HCT116 (cell line): ENCODE measurements around the gene AK3. TPM values are rescaled to one million over a fixed set of nuclear protein-coding genes. Genes with fewer than 3 reads are reported as not detected.

ENCODE experiments used
- ATAC-seq: fragments of 200-7000 bp; cut with Tn5 transposase; 2 replicates; pipeline ENCODE4 v1.9.1; 2020; ENCODE audit warnings: mild to moderate bottlenecking, moderate library complexity
- BruUV-seq: library from RNA; stranded (reverse); fragments of 400-500 nt; replicated peaks from 2 replicates; lab custom pipeline; 2021; lab: Mats Ljungman, UMichigan
- CTCF ChIA-PET: fragments of 300-600 bp; sonication (Branson Sonifier 250); formaldehyde crosslinking; loops from one replicate; lab custom pipeline; 2021; ENCODE audit warnings: antibody characterized with exemption; lab: Charles Lee
- POLR2A ChIA-PET: fragments of 300-600, 350-600 bp; sonication (Branson Sonifier 250); formaldehyde crosslinking; loops from one replicate; lab custom pipeline; 2021; ENCODE audit warnings: antibody characterized with exemption; lab: Charles Lee
- RAD21 ChIA-PET, 2 experiments: fragments of 300-600 bp; sonication (Branson Sonifier 250); formaldehyde crosslinking; loops; one replicate each; lab custom pipeline; 2023; ENCODE audit warnings: low total read pairs in 2 of 2; ENCODE audit not compliant: uncharacterized antibody in 2 of 2, unreplicated experiment in 2 of 2, low non-redundant PET in 1 of 2; lab: Charles Lee
- DNase-seq: peaks from one replicate; pipeline ENCODE4 v3.0.0-alpha.2; 2010; ENCODE audit warnings: low read depth, low spot score
- H2AFZ ChIP-seq: fragments of 200-600 bp; shearing (Covaris generic), sonication (generic); 2 replicates; pipeline ENCODE4 v1.6.1; 2017; ENCODE audit warnings: low read depth, mixed run types, mixed read lengths, antibody characterized with exemption, low read length; ENCODE audit not compliant: poor library complexity, severe bottlenecking
- H3K27ac ChIP-seq: 2 replicates; pipeline ENCODE4 v1.5.1; 2012; ENCODE audit warnings: low read depth, low read length
- H3K27me3 ChIP-seq: fragments of 200-600 bp; sonication (generic); 2 replicates; pipeline ENCODE4 v1.6.1; 2016; ENCODE audit warnings: mixed run types, low read length, mixed read lengths; ENCODE audit not compliant: insufficient read depth
- H3K36me3 ChIP-seq, 2 experiments: fragments of 200-500 bp in 1 of 2; fragments of 200-600 bp in 1 of 2; sonication (Bioruptor generic) in 1 of 2; sonication (generic) in 1 of 2; 2 replicates each; pipeline versions ENCODE4 v1.5.1 to v1.6.1; 2014 to 2016; ENCODE audit warnings: low read length in 2 of 2, inconsistent platforms in 1 of 2, mixed read lengths in 1 of 2, mixed run types in 1 of 2; ENCODE audit not compliant: insufficient read depth in 2 of 2, control insufficient read depth in 1 of 2
- H3K4me1 ChIP-seq, 2 experiments: fragments of 200-600 bp in 1 of 2; sonication (generic) in 1 of 2; 2 replicates each; pipeline versions ENCODE4 v1.5.1 to v1.6.1; 2012 to 2017; ENCODE audit warnings: low read length in 2 of 2, inconsistent platforms in 1 of 2, mild to moderate bottlenecking in 1 of 2, mixed read lengths in 1 of 2, mixed run types in 1 of 2, moderate library complexity in 1 of 2; ENCODE audit not compliant: insufficient read depth in 2 of 2, control insufficient read depth in 1 of 2
- H3K4me2 ChIP-seq: fragments of 200-600 bp; sonication (generic); 2 replicates; pipeline ENCODE4 v1.6.1; 2017; ENCODE audit warnings: mixed run types, low read length, mixed read lengths
- H3K4me3 ChIP-seq, 2 experiments: fragments of 200-600 bp in 1 of 2; sonication (generic) in 1 of 2; replicated peaks in 1 of 2; 2 replicates each; pipeline ENCODE4 v1.5.1; 2011 to 2016; ENCODE audit warnings: low read length in 2 of 2, control low read depth in 1 of 2, low read depth in 1 of 2, mild to moderate bottlenecking in 1 of 2, mixed read lengths in 1 of 2, mixed run types in 1 of 2
- H3K79me2 ChIP-seq: fragments of 200-600 bp; sonication (generic); 2 replicates; pipeline ENCODE4 v1.6.1; 2017; ENCODE audit warnings: mild to moderate bottlenecking, mixed run types, low read length, moderate library complexity, mixed read lengths; ENCODE audit not compliant: insufficient read depth
- H3K9ac ChIP-seq: fragments of 200-600 bp; sonication (generic); 2 replicates; pipeline ENCODE4 v1.6.1; 2016; ENCODE audit warnings: low read length, mixed read lengths
- H3K9me2 ChIP-seq: fragments of 200-600 bp; sonication (generic), shearing (Covaris generic); 2 replicates; pipeline ENCODE4 v1.6.1; 2017; ENCODE audit warnings: mixed run types, mild to moderate bottlenecking, moderate library complexity; ENCODE audit not compliant: insufficient read depth
- H3K9me3 ChIP-seq, 2 experiments: fragments of 200-500 bp in 1 of 2; fragments of 200-600 bp in 1 of 2; sonication (Bioruptor generic) in 1 of 2; sonication (generic) in 1 of 2; 2 replicates each; pipeline ENCODE4 v1.6.1; 2014 to 2017; ENCODE audit warnings: low read length in 2 of 2, mixed read lengths in 2 of 2, inconsistent platforms in 1 of 2, low read depth in 1 of 2, mild to moderate bottlenecking in 1 of 2, mixed run types in 1 of 2, moderate library complexity in 1 of 2; ENCODE audit not compliant: control insufficient read depth in 1 of 2, insufficient read depth in 1 of 2
- H4K20me1 ChIP-seq: fragments of 200-600 bp; sonication (generic), shearing (Covaris generic); 2 replicates; pipeline ENCODE4 v1.6.1; 2017; ENCODE audit warnings: mixed run types, mild to moderate bottlenecking, moderate library complexity; ENCODE audit not compliant: insufficient read depth
- MAX ChIP-seq: IDR thresholded peaks from 2 replicates; pipeline ENCODE4 v1.6.1; 2012
- SRF ChIP-seq: IDR thresholded peaks from 2 replicates; pipeline ENCODE4 v1.6.1; 2012; ENCODE audit warnings: low read depth
- ZBTB33 ChIP-seq: IDR thresholded peaks from 2 replicates; pipeline ENCODE4 v1.6.1; 2011; ENCODE audit warnings: mild to moderate bottlenecking, low read length, moderate library complexity; ENCODE audit not compliant: insufficient replicate concordance; ENCODE audit errors: extremely low read depth
- intact Hi-C: fragments of 100-400 bp; cut with micrococcal nuclease; formaldehyde crosslinking; loops from 2 replicates; pipeline ENCODE4 v1.10.0; 2022
- total RNA-seq: library from RNA; stranded (reverse); gene quantifications from one replicate; pipeline ENCODE4 v1.2.1, GENCODE V29; 2021; ENCODE audit not compliant: unreplicated experiment

Gene AK3
- total RNA-seq, 1 experiment from 2014 or later, result 43.0 TPM

GRCh38 chr9:4700091-4700490 is 40.9 kb downstream of the AK3 start:
- Histone ChIP-seq H2AFZ (no peak overlapping the region), H3K79me2 (0 out of 2 replicates have a peak, but pooled peaks cover 4% of the 10 kb centered on the region), H3K4me3 (no peak overlapping the region), H3K9me2 (no peaks in the 10 kb centered on the region), H3K36me3 (peaks cover 13 to 25% of the 10 kb centered on the region in 2 experiments), H3K4me2 (no peak overlapping the region), H3K9ac (no peak overlapping the region), H3K27ac (no peak overlapping the region), H4K20me1 (no peaks in the 10 kb centered on the region), H3K9me3 (no peaks in the 10 kb centered on the region), H3K4me1 (peaks cover 0 to 4% of the 10 kb centered on the region in 2 experiments; a peak in 1 of 4 replicates), H3K27me3 (no peaks in the 10 kb centered on the region)
- TF ChIP-seq ZBTB33 (no peak), MAX (no peak)
- RAD21 ChIA-PET, result no interaction called here
- intact Hi-C loops, result no loop called here
- ATAC-seq, result no peak
- DNase-seq, result no peak
- CTCF ChIA-PET, result no interaction called here
- POLR2A ChIA-PET, result no interaction called here
- no TSS peak for BruUV-seq

- Histone ChIP-seq H3K27ac (no peak overlapping the region), H3K4me2 (no peak overlapping the region), H3K9ac (no peak overlapping the region), H3K36me3 (peaks cover 3 to 7% of the 10 kb centered on the region in 2 experiments; a peak in 2 of 4 replicates), H4K20me1 (no peaks in the 10 kb centered on the region; the same call in 1 of the 2 replicates), H3K27me3 (no peaks in the 10 kb centered on the region), H3K9me2 (no peaks in the 10 kb centered on the region), H3K4me1 (peaks cover 0 to 4% of the 10 kb centered on the region in 2 experiments; a peak in 1 of 4 replicates), H2AFZ (no peak overlapping the region), H3K79me2 (peaks cover 36% of the 10 kb centered on the region), H3K9me3 (no peaks in the 10 kb centered on the region), H3K4me3 (no peak overlapping the region)
- intact Hi-C loops, result no loop called here
- BruUV-seq, result no TSS peak
- ChIA-PET RAD21 (no interaction called here), CTCF (no interaction called here), POLR2A (interaction anchor here (0.8 kb wide), 1 partner anchor 13 kb away, joined by 3 read pairs; the partner anchor contains the start of gene CDC37L1)
- no peak for TF ChIP-seq SRF
- DNase-seq (no peak), ATAC-seq (no peak)
Measured at GRCh38 chr9:4691795-4692194, 49.2 kb downstream of the AK3 start.
